Prostate gland (tissue), 2 donors: ENCODE results near the gene KDM4C.

Experiments
- CTCF ChIP-seq, 4 experiments: fragments of 200-600 bp in 2 of 4; fragments of 450-650 bp in 2 of 4; sonication (generic) in 2 of 4; IDR thresholded peaks; 1 replicate in 3 of 4; 2 replicates in 1 of 4; pipeline ENCODE4 v1.5.1; 2016 to 2019; ENCODE audit warnings: antibody characterized with exemption in 4 of 4, mild to moderate bottlenecking in 2 of 4, moderate library complexity in 2 of 4
- POLR2A ChIP-seq: fragments of 450-650 bp; IDR thresholded peaks from one replicate; pipeline ENCODE4 v1.6.1; 2016; ENCODE audit warnings: antibody characterized with exemption, mild to moderate bottlenecking

GRCh38 chr9:6909181-6909580 lies 151.4 kb downstream of the KDM4C start:
- no peak for TF ChIP-seq CTCF (IDR thresholded peaks at IDR 0.05)
- no peak for TF ChIP-seq POLR2A
